SK-N-SH treated with all-trans-retinoic acid at 6 μM for 48 hours (cell line): Measurements from ENCODE around the gene TMEM116.
A peak's percentile ranks its signal among the peaks of the same experiment; 100 is the strongest.
"Not testable (repeated sequence)": the region's sequence is repeated elsewhere in the genome, so short reads cannot be mapped to it uniquely, and the experiment has no call there.

Experiments used
- ATAC-seq: fragments of 200-7000 bp; cut with Tn5 transposase; 3 replicates; pipeline ENCODE4 v1.9.1; 2020; ENCODE audit warnings: mild to moderate bottlenecking, moderate library complexity
- ARNTL ChIP-seq: fragments of 450-650 bp; formaldehyde crosslinking; IDR thresholded peaks from 2 replicates; pipeline ENCODE4 v1.5.0; 2020; ENCODE audit warnings: low read depth, mild to moderate bottlenecking, moderate library complexity, borderline replicate concordance
- BACH2 ChIP-seq: fragments of 250-450 bp; sonication (Bioruptor Pico); IDR thresholded peaks from 2 replicates; pipeline ENCODE4 v1.9.0; 2021; ENCODE audit warnings: mild to moderate bottlenecking, borderline replicate concordance
- CREB5 ChIP-seq: fragments of 250-450 bp; sonication (Bioruptor Pico); IDR thresholded peaks from 2 replicates; pipeline ENCODE4 v1.5.1; 2020; ENCODE audit warnings: low read depth, mild to moderate bottlenecking, moderate library complexity
- CSDC2 ChIP-seq: fragments of 250-450 bp; sonication (Bioruptor Pico); IDR thresholded peaks from 2 replicates; pipeline ENCODE4 v1.5.0; 2020; ENCODE audit warnings: mild to moderate bottlenecking, moderate library complexity
- CSRNP3 ChIP-seq: fragments of 250-450 bp; sonication (Bioruptor Pico); IDR thresholded peaks from 2 replicates; pipeline ENCODE4 v1.5.1; 2021; ENCODE audit warnings: mild to moderate bottlenecking, moderate library complexity
- ESRRG ChIP-seq: fragments of 250-450 bp; sonication (Bioruptor Pico); IDR thresholded peaks from 2 replicates; pipeline ENCODE4 v1.6.1; 2021; ENCODE audit warnings: mild to moderate bottlenecking
- GLIS3 ChIP-seq: fragments of 250-450 bp; sonication (Bioruptor Pico); IDR thresholded peaks from 2 replicates; pipeline ENCODE4 v1.5.0; 2020; ENCODE audit warnings: mild to moderate bottlenecking, moderate library complexity
- OSR1 ChIP-seq: fragments of 250-450 bp; sonication (Bioruptor Pico); IDR thresholded peaks from 2 replicates; pipeline ENCODE4 v1.8.0; 2022; ENCODE audit warnings: moderate library complexity, mild to moderate bottlenecking, inconsistent platforms
- RARB ChIP-seq: fragments of 250-450 bp; sonication (Bioruptor Pico); IDR thresholded peaks from 2 replicates; pipeline ENCODE4 v1.8.0; 2021; ENCODE audit warnings: mild to moderate bottlenecking, moderate library complexity
- SNAI2 ChIP-seq: fragments of 250-450 bp; sonication (Bioruptor Pico); IDR thresholded peaks from 2 replicates; pipeline ENCODE4 v1.5.0; 2020; ENCODE audit warnings: mild to moderate bottlenecking, moderate library complexity
- TCF4 ChIP-seq: fragments of 250-450 bp; sonication (Bioruptor Pico); IDR thresholded peaks from 2 replicates; pipeline ENCODE4 v1.8.0; 2021; ENCODE audit warnings: mild to moderate bottlenecking, moderate library complexity, borderline replicate concordance
- ZC3H10 ChIP-seq: fragments of 250-450 bp; sonication (Bioruptor Pico); IDR thresholded peaks from 2 replicates; pipeline ENCODE4 v1.5.1; 2021; ENCODE audit warnings: mild to moderate bottlenecking, moderate library complexity
- ZFP3 ChIP-seq: fragments of 250-450 bp; sonication (Bioruptor Pico); IDR thresholded peaks from 2 replicates; pipeline ENCODE4 v1.5.0; 2020; ENCODE audit warnings: mild to moderate bottlenecking, moderate library complexity
- ZFP30 ChIP-seq: fragments of 450-650 bp; formaldehyde crosslinking; IDR thresholded peaks from 2 replicates; pipeline ENCODE4 v1.5.0; 2022; ENCODE audit warnings: mild to moderate bottlenecking, moderate library complexity
- ZNF565 ChIP-seq: fragments of 450-650 bp; formaldehyde crosslinking; conservative IDR thresholded peaks from 2 replicates; pipeline ENCODE4 v1.5.0; 2020; ENCODE audit warnings: low read depth, mild to moderate bottlenecking, moderate library complexity
- ZNF70 ChIP-seq: fragments of 450-650 bp; formaldehyde crosslinking; IDR thresholded peaks from 2 replicates; pipeline ENCODE4 v1.5.0; 2020; ENCODE audit warnings: mild to moderate bottlenecking, moderate library complexity
- ZNF8 ChIP-seq: fragments of 450-650 bp; formaldehyde crosslinking; IDR thresholded peaks from 2 replicates; pipeline ENCODE4 v1.5.0; 2020; ENCODE audit warnings: mild to moderate bottlenecking, moderate library complexity
- TF ChIP-seq, protein P1 (sequence below): fragments of 250-450 bp; sonication (Bioruptor Pico); IDR thresholded peaks from 2 replicates; pipeline ENCODE4 v1.5.0; 2020; ENCODE audit warnings: mild to moderate bottlenecking, moderate library complexity
- TF ChIP-seq, protein P2 (sequence below): fragments of 250-450 bp; sonication (Bioruptor Pico); IDR thresholded peaks from 2 replicates; pipeline ENCODE4 v1.8.0; 2021; ENCODE audit warnings: low read depth, mild to moderate bottlenecking, moderate library complexity, borderline replicate concordance
- TF ChIP-seq, protein P3 (sequence below): fragments of 250-450 bp; sonication (Bioruptor Pico); IDR thresholded peaks from 2 replicates; pipeline ENCODE4 v1.8.0; 2020; ENCODE audit warnings: mild to moderate bottlenecking, moderate library complexity, borderline replicate concordance

TMEM116 gene

DNA sequence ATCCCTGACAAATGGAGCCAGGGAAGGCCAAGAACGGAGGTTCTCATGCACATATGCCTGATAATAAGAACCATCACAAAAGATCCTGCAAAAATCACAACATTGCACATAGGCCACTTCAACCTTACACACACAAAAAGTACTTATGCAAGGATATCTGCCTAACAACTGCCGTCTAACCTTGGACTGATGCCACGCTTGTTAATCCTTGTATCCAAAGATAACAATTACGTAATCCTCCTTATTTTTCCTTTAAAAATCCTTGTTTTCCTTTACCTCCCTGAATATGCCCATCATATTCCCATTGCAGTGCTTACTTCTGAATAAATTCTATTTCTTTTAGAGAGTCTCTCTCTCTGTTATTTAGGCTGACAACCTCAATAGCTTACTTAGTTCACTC is 59.5 kb downstream of the TMEM116 start:
- TF ChIP-seq CSDC2 (CRISPR knock-in tag): no peak
- no peak for TF ChIP-seq ZNF8 (CRISPR knock-in tag)
- TF ChIP-seq, protein P1, sequence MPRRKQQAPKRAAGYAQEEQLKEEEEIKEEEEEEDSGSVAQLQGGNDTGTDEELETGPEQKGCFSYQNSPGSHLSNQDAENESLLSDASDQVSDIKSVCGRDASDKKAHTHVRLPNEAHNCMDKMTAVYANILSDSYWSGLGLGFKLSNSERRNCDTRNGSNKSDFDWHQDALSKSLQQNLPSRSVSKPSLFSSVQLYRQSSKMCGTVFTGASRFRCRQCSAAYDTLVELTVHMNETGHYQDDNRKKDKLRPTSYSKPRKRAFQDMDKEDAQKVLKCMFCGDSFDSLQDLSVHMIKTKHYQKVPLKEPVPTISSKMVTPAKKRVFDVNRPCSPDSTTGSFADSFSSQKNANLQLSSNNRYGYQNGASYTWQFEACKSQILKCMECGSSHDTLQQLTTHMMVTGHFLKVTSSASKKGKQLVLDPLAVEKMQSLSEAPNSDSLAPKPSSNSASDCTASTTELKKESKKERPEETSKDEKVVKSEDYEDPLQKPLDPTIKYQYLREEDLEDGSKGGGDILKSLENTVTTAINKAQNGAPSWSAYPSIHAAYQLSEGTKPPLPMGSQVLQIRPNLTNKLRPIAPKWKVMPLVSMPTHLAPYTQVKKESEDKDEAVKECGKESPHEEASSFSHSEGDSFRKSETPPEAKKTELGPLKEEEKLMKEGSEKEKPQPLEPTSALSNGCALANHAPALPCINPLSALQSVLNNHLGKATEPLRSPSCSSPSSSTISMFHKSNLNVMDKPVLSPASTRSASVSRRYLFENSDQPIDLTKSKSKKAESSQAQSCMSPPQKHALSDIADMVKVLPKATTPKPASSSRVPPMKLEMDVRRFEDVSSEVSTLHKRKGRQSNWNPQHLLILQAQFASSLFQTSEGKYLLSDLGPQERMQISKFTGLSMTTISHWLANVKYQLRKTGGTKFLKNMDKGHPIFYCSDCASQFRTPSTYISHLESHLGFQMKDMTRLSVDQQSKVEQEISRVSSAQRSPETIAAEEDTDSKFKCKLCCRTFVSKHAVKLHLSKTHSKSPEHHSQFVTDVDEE (CRISPR knock-in tag): no peak
- TF ChIP-seq GLIS3 (CRISPR knock-in tag): no peak
- no peak for TF ChIP-seq OSR1 (CRISPR knock-in tag)
- TF ChIP-seq SNAI2 (CRISPR knock-in tag): no peak
- no peak for TF ChIP-seq ZFP3 (CRISPR knock-in tag)
- TF ChIP-seq, protein P2, sequence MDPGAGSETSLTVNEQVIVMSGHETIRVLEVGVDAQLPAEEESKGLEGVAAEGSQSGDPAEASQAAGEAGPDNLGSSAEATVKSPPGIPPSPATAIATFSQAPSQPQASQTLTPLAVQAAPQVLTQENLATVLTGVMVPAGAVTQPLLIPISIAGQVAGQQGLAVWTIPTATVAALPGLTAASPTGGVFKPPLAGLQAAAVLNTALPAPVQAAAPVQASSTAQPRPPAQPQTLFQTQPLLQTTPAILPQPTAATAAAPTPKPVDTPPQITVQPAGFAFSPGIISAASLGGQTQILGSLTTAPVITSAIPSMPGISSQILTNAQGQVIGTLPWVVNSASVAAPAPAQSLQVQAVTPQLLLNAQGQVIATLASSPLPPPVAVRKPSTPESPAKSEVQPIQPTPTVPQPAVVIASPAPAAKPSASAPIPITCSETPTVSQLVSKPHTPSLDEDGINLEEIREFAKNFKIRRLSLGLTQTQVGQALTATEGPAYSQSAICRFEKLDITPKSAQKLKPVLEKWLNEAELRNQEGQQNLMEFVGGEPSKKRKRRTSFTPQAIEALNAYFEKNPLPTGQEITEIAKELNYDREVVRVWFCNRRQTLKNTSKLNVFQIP (CRISPR knock-in tag): no peak
- no peak for TF ChIP-seq RARB
- no peak for TF ChIP-seq TCF4 (CRISPR knock-in tag)
- TF ChIP-seq CSRNP3 (CRISPR knock-in tag): no peak
- TF ChIP-seq ZNF565 (CRISPR knock-in tag): no peak
- TF ChIP-seq ESRRG: no peak
- TF ChIP-seq, protein P3, sequence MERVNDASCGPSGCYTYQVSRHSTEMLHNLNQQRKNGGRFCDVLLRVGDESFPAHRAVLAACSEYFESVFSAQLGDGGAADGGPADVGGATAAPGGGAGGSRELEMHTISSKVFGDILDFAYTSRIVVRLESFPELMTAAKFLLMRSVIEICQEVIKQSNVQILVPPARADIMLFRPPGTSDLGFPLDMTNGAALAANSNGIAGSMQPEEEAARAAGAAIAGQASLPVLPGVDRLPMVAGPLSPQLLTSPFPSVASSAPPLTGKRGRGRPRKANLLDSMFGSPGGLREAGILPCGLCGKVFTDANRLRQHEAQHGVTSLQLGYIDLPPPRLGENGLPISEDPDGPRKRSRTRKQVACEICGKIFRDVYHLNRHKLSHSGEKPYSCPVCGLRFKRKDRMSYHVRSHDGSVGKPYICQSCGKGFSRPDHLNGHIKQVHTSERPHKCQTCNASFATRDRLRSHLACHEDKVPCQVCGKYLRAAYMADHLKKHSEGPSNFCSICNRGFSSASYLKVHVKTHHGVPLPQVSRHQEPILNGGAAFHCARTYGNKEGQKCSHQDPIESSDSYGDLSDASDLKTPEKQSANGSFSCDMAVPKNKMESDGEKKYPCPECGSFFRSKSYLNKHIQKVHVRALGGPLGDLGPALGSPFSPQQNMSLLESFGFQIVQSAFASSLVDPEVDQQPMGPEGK: no peak
- TF ChIP-seq ARNTL (CRISPR knock-in tag): no peak
- TF ChIP-seq CREB5 (CRISPR knock-in tag): no peak
- TF ChIP-seq ZC3H10: no peak
- TF ChIP-seq, all 23 proteins: peak for 0
- no peak for ATAC-seq

- not testable (repeated sequence) for ATAC-seq
Measured at GRCh38 chr12:111952084-111952787, 60.7 kb downstream of the TMEM116 start.

GRCh38 chr12:111950961-111951676 is 61.8 kb downstream of the TMEM116 start:
- TF ChIP-seq ZNF8 (CRISPR knock-in tag): peak; percentile 77
- TF ChIP-seq, all 23 proteins: peak for 1; not testable (repeated sequence) for 22

DNA sequence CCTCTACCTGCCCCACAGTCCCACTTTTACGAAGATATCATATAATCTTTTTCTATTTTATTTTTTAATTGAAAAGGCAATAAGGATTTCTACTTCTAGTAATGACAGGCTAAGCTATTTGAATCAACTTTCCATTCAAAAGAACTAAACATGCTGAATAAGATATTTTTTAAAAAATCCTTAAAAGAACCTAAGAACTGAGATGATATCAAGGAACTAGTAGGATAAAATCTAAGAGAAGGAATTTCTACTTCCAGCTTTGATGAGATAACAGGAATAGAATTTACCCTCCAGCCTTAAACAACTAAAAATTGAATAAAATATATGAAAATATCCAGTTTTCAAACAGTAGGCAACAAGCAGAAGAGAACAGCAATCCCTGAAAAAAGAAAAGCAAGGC is 69.0 kb downstream of the TMEM116 start:
- TF ChIP-seq ZNF70 (CRISPR knock-in tag) (no peak), ZFP30 (CRISPR knock-in tag) (no peak), BACH2 (CRISPR knock-in tag) (no peak), CSDC2 (CRISPR knock-in tag) (no peak), ZFP3 (CRISPR knock-in tag) (no peak), SNAI2 (CRISPR knock-in tag) (no peak), CREB5 (CRISPR knock-in tag) (no peak), RARB (no peak), GLIS3 (CRISPR knock-in tag) (no peak)
- TF ChIP-seq, protein P1 (CRISPR knock-in tag): no peak
- ATAC-seq: no peak

More at GRCh38 chr12:111950961-111951676, 61.8 kb downstream of the TMEM116 start:
- ATAC-seq: not testable (repeated sequence)
